Putamen (tissue), 1 donor: Measurements from ENCODE around the gene SLC5A2.
A peak's percentile ranks its signal among the peaks of the same experiment; 100 is the strongest.
"Not testable (repeated sequence)": the region's sequence is repeated elsewhere in the genome, so short reads cannot be mapped to it uniquely, and the experiment has no call there.

Experiments used
- DNase-seq: peaks from one replicate; pipeline ENCODE4 v3.0.0-alpha.2; 2016; ENCODE audit warnings: low spot score

Gene SLC5A2

DNA sequence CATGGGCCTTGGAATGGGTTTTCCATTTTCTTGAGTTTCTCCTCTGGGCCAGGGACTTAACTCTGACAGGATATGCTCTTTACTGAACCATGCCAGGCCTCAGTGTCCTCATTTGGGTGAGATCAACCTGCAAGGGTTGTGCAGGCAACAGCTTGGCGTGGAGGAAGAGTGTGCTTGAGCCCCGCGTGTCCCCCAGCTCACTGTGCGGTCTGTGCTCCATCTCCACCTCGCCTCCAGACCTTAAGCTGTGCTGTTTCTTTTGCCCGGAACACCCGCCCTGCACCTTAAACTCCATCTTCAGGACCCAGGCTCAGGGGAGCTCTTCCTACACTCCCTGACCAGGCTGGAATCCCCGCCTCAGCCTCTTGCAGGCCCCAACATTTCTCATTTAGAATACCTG, 15.6 kb downstream of the SLC5A2 start:
- DNase-seq = no peak

DNA sequence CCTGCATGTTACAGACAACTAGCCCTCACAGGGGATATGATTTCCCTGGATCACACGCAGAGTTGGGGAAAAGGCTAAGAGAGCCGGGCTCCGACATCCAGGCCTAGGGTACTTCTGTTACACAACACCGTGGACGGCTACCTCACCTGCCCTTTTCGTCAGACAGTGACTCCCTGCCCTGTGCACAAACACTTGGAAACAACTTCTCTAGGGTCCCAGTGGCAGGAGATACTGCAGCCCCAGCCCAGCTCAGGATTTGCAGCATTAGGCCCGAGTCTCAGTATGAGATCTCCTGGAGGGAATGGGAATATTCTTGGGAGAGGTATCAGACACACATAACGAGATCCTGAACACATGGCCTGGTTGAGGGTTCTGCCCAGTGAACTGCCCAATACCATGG, 17.0 kb downstream of the SLC5A2 start:
- no peak for DNase-seq

DNA sequence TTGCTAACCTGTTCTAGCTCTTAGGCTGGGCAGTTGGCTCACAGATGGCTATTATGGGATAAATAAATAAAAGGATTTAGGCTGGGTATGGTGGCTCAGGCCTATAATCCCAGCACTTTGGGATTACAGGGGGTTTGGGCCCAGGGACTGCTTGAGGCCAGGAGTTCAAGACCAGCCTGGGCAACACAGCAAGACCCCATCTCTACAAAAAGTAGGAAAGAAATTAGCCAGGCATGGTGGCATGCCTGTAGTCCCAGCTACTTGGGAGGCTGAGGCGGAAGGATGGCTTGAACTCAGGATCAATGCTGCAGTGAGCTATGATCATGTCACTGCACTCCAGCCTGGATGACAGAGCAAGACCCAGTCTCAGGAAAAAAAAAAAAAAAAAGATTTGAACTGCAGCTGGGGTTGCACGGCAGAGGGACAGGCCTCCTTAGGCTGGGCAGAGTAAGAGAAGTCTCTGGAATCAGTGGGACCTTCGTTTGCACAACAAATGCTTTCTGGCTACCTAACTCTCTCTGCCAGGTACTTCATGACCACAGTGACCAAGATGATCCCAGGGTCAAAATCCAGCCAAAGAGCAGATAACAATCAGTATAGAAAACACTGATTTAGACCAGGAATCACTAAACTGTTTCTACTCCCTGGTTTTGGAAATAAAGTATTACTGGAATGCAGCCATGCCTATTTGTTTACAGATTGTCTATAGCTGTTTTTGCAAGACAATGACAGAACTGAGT, 18.5 kb downstream of the SLC5A2 start:
- no peak for DNase-seq

DNA sequence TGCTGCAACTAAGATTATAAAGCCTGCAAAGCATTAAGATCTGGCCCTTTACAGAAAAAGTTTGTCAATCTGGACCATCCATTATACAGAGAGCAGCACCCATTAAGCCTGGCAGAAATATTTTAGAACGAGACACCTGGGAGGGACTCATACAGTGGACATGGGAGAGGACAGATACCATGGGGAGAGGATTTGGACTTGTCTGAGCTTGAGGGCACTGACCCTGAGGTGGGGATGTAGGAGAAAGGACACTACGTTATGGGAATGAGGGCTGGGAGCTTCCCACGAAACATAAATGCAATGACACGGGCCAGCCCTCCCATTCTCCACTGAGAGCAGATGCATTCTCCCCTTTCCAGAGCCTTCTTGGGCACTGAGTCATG, 19.0 kb downstream of the SLC5A2 start:
- DNase-seq = no peak

DNA sequence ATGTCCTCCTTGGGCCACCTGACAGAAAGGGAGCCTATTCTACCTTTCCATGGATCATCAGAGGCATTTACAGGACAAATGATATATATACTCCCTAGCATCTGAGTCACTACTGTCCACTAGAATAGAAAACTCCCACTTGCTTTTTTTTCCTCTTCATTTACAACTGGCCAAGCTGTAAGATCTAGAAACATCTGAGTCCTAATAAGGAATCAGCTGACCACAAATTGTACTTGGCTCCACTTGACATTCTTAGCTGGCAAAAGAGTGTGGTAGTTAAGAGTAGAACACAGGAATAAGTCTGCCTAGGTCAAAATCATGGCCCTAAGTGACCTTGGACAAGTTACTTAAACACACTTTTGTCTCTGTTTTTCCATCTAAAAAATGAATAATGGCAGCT, 20.1 kb downstream of the SLC5A2 start:
- no peak for DNase-seq

DNA sequence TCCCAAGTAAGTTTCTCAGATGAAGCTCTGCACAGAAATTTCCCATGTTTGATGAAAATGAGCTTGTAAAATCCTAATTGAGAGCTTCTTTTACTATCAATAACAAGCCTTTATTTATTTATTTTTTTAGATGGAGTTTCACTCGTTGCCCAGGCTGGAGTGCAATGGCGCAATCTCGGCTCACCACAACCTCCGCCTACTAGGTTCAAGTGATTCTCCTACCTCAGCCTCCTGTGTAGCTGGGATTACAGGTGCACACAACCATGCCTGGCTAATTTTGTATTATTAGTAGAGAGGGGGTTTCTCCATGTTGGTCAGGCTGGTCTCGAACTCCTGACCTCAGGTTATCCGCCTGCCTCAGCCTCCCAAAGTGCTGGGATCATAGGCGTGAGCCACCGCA, 20.6 kb downstream of the SLC5A2 start:
- DNase-seq = not testable (repeated sequence)

DNA sequence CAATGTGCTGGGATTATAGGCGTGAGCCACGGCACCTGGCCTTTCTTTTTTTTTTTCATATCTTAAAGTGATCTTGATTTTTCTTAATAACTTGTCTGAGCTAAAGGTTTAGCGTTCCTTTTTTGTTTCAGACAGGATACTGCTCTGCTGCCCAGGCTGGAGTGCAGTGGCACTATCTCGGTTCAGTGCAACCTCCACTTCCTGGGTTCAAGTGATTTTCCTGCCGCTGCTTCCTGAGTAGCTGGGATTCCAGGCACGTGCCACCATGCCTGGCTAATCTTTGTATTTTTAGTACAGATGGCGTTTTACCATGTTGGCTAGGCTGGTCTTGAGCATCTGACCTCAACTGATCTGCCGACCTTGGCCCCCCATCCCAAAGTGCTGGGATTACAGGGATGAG, 21.2 kb downstream of the SLC5A2 start:
- no peak for DNase-seq

DNA sequence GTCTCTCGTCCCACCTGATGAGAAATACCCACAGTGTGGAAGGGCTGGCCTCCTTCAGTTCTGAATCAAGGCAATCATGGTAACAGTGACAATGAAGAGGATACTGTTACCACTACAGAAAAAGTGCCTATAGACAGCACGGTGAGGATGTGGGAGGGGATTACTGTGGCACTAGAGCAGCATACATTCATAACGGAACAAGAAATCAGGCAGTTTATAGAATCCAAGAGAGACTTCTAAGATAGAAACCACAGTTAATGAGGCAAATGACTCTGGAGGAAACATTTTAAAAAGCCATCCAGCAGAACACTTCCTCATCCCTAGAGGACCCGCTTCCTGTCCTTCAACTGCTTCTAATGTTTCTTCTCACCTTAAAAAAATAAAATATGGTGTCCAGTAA, 22.6 kb downstream of the SLC5A2 start:
- no peak for DNase-seq

DNA sequence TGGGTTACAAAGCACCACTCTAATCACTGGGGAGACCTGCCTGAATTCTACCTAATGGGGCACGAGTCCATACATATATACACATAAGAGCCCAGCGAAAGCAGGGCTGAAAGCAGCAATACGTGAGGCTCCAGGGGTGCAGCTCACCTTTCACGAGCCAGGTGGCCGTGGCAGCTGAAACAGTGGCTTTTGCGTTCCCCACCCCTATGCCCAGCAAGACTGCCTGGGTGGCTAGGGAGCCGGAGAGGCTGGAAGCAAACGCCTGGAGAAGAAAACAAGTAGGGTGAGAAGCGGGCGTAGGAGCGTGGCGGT, 24.6 kb downstream of the SLC5A2 start:
- no peak for DNase-seq

DNA sequence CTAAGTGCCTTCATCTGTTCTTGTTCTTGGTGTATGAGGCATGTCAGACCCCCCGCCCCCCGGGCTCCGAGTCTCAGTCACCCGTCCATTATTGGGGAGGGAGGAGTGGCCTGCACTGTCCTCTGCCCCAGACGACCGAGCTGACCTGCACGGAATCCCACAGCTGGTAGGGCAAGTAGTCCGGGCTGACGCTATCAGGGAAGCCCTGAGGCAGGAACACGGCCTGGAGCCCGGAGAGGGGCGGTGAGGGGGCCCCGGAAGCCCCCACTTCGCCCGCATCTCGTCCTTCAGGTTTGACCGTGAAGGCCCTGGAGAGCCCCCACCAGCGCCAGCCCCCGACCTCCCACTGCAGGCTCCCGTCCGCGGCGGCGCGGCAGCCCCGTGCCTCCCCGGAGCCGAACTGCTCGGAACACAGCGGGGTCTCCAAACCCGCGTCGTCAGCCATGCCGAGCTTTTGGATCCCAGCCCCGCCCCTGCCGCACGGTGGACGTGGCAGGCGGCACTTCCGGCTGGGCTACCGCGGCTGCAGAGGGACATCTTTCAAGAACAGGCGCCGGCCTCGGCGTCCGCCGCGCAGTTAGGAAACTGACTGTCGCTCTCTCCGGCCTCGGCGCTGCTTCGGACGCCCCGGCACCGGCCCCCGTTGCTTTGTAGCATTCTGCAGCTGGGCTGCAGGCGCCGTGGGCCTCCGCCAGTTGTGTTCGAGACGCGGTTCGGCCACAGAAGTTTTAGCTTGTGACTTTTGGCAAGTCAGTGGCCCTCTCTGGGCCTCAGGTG, 25.2 kb downstream of the SLC5A2 start, which contains the start of gene RUSF1:
RUSF1 (minus strand) TSS at position 463 of the 777 bp plus-strand sequence; CDS start at position 445, 18 bp downstream.
- DNase-seq = peak; percentile 90

DNA sequence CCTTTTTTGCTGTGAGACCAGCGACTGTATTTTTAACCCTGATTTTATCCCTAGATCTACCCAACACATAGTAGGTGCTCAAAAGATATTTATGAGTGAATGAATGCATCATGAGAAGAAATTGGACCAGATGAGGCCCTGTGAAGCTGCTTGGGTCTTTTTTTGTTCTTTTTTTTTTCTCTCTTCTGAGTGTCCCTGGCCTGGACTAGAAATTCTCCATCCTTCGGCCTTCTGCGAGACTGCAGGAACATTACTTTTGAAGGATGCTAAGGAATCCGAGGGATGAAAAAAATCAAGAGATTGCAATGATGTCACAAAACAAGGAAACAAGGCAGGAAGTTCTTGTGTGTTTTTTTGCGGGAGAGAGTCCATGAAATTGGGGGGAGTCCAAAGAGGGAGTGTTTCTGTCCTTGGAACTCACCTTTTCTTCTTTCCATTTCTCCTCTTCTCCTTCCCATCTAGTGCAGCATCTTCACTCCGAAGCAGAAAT, 25.8 kb downstream of the SLC5A2 start:
- DNase-seq = no peak

DNA sequence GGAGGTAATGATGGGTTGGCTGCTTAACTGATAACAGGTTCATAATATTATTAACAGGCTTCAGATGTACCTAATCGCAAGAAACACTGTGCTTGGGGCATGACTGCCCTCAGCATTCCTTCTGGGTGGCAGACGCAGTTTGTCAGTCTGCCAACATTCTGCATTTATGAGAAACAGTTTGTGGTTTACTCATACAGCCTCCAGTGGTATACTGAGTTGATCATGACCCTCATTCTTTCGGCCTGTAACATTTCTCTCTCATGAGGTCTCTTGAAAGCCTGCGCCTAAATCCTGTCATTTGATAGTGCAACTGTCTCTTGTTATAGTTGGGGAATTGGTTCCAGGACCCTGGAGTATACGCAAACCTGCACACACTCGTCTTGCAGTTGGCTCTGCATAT, 30.2 kb downstream of the SLC5A2 start:
- no peak for DNase-seq

DNA sequence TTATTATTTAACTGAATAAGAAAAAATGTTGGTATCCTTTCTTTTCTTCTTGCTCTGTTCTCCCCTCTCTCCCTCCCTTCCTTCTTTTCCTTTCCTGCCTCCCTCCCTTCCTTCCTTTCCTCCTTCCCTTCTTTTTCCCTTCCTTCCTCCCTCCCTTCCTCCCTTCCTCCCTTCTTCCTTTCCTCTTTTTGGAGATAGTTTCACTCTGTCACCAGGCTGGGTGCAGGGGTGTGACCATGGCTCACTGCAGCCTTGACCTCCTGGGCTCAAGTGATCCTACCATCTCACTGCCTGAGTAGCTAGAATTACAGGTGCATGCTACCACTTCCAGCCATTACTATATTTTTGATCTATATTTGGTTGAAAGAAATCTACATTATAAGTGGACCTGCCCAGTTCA, 31.0 kb downstream of the SLC5A2 start:
- DNase-seq = no peak

DNA sequence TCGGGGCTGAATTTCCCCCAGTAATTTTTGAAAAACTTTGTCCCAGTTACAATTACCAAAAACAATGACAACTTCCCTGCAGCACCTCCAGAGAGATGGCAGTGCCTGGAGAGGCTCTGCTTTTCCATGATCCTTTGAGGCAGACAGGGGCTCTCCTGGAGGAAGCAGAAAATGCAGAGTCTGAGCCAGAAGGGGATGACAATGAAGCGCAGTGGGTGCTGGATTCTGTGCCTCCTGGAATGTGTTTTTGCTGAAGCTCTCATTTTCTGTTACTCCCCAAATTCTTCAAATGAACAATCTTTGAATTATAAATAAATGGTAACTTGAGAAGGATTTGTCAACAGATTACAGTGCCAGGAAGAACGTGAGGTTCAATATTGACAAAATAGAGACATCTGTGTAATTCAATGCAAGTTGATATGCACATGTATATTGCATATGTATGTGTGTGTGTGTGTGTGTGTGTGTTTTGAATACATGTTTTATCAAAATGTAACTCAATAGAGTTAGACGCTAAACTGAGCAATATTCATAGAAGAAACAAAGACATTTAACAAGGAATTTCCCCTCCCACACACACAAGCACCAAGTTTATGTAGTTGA, 35.0 kb downstream of the SLC5A2 start:
- no peak for DNase-seq

DNA sequence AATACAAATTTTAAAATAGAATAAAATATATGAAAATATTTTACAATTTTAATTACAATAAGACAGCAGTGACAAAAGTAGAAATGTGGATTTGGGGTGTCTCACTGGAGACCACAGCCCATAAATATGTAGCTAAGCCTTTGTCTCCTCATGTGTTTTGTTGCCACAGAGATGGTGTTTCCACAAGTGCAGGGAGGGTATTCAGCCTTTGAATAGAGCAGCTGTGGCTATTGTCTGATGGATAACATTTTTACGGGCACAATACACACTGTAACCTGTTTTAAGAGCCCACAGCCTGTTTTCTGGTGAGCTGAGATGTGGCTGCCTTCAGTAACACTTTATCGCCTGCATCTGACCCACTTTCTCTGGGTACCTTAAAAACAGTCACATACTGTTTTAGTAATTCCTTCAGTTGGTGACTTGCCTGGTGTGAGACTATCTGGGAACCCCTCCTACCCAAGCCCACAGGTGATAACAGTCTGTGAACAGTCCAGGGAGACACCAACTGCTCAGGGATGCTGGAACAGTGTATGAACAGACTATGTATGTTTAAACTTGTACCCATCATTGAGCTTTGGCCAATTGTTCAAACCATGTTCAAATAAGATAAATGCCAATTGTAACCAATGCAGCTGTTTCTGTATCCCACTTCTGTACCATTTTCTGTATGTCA, 37.0 kb downstream of the SLC5A2 start:
- DNase-seq = no peak

DNA sequence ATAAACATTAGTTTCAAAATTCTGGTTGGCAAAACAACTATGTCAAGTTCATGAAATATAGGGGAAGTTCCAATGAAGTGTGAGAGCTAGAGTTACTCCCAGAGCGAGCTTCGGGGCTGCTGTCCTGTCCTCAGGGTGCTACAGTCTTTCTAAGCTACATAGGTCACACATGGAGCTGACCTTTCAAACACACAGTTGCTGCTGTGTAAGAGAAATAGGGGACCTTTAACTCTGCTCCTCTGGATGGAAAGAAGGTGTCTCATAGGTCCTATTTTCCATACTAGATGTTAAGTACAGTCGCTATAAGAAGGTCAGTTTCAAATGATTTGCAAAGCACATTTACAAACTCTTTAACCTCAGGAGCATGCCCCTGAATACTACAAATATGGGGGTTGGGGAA, 38.4 kb downstream of the SLC5A2 start:
- DNase-seq = no peak

DNA sequence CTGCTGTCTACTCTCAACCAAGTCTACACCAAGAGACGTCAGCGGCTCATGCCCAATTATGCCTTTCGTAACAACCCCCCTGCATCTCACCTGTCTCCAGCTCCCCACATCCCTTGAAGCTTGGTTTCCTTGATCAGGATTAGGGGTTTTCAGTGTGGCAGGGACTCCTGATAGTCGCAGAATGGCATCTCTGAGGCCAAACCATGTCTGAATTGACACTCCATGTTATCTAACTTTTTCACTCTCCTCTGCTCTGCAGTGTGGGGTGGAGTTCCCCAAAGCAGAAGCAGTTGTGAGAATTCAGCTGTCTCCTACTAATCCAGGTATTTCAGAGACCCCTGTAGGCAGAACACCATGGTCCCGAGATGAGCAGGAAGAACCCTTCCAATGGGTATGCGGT, 39.1 kb downstream of the SLC5A2 start:
- DNase-seq = no peak

DNA sequence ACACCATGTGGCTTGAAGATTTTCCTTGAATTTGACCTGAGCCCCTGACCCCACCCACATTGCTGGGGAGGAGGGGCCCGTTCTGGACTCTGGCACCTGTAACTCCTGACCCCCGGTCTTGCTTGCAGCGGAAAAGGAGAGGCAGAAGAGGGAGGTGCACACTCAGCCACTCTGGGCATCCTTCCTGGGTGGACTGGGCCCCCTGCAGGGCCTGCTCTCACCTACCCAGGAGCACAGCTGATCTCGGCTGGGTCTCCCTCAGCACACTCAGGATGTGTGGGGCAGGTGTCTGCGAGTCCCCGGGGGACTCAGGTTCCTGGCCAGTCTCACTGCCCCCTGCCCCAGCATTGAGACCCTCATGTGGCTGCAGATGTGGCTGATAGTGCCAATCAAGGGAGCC, 40.8 kb downstream of the SLC5A2 start:
- DNase-seq = not testable (repeated sequence)

DNA sequence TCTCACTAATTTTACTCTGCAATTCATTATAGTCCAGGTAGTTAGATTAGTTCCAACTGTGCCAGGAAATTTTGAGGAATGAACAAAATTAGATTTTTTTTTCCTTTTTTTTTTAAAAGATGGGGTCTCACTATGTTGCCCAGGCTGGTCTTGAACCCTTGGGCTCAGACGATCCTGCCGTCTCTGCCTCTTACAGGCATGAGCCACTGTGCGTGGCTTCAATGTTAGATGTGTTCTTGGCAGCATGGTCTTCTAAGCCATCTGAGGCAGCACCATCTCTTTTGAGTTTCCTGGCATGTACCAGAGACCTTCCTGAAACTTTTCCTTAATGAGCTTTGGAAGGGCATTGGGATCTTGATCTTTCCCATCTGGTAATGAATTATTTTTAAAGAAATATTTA, 42.2 kb downstream of the SLC5A2 start:
- no peak for DNase-seq

DNA sequence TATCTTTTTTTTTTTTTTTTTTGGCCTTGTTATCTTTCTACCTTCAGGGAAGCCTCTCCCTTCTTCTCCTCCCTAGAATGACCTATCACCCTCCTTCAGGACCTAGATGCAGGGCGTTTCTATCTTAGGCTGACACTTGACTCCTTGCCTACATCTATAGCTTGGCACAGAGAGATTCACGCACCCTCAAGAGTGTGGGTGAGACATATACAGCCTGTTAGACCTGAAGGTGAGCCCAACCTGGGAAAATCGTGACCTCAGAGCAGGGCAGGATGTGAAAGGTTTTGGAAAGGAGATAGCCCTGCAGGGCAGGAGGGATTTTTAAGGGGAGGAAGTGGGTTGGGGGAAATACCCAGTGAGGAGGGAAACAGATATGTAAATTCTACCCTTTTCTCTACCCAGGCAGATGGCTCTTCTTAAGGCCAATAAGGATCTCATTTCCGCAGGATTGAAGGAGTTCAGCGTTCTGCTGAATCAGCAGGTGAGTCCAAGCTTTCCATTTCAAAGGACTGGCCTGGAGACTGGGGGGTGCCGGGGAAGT, 44.9 kb downstream of the SLC5A2 start, which contains the start of gene AHSP:
AHSP (plus strand) TSS at position 167 of the 541 bp plus-strand sequence; CDS start at position 407, 240 bp downstream.
- DNase-seq = no peak

DNA sequence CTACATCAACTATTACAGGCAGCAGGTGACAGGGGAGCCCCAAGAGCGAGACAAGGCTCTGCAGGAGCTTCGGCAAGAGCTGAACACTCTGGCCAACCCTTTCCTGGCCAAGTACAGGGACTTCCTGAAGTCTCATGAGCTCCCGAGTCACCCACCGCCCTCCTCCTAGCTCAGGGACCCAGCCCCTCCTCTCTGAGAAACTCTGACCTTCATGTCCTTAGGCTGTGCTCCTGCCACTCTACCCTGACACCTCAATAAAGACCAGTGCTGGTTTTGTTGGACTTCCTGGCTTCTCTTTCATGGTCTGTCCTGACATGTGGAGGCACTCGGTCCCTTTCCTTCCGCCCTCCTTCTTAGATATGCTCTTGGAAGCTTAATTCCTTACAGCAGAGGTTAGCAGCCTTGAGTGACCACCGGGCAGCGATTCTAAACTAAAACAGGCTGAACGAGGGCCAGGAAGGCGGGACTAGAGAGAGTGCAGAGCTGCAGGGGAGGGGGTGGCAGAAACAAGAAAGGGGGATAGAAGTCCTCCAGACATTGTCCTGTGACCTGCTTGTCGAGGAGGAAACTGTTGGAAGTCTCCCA, 45.7 kb downstream of the SLC5A2 start:
- DNase-seq = no peak
